Loucy (cell line): ENCODE data around the gene TMEM163.

Experiments used
- H2AFZ ChIP-seq: fragments of 200-600 bp; sonication (generic); 2 replicates; pipeline ENCODE4 v1.6.0; 2016; ENCODE audit warnings: antibody characterized with exemption, mild to moderate bottlenecking, low read length, moderate library complexity
- H3F3A ChIP-seq: fragments of 200-600 bp; 2 replicates; pipeline ENCODE4 v1.6.0; 2016; ENCODE audit warnings: antibody characterized with exemption, low read depth, mild to moderate bottlenecking
- H3K27me3 ChIP-seq: fragments of 200-600 bp; sonication (generic); 2 replicates; pipeline ENCODE4 v1.6.1; 2014; ENCODE audit warnings: low read length, mild to moderate bottlenecking; ENCODE audit not compliant: insufficient read depth, poor library complexity, severe bottlenecking
- H3K36me3 ChIP-seq: fragments of 200-600 bp; sonication (generic); 2 replicates; pipeline ENCODE4 v1.6.1; 2016; ENCODE audit warnings: low read length; ENCODE audit not compliant: insufficient read depth
- H3K4me1 ChIP-seq: fragments of 200-600 bp; sonication (generic); 2 replicates; pipeline ENCODE4 v1.5.1; 2014; ENCODE audit warnings: low read length, mild to moderate bottlenecking; ENCODE audit not compliant: insufficient read depth, poor library complexity, severe bottlenecking
- H3K4me2 ChIP-seq: fragments of 200-600 bp; sonication (generic); 2 replicates; pipeline ENCODE4 v1.6.0; 2014; ENCODE audit warnings: antibody characterized with exemption, low read length, low read depth, mild to moderate bottlenecking; ENCODE audit not compliant: poor library complexity, severe bottlenecking
- H3K4me3 ChIP-seq: fragments of 200-600 bp; sonication (generic); 2 replicates; pipeline ENCODE4 v1.5.1; 2014; ENCODE audit warnings: low read length, mild to moderate bottlenecking, mixed read lengths; ENCODE audit not compliant: poor library complexity, severe bottlenecking
- H3K79me2 ChIP-seq: fragments of 200-600 bp; sonication (generic); 2 replicates; pipeline ENCODE4 v1.6.1; 2014; ENCODE audit warnings: low read length; ENCODE audit not compliant: insufficient read depth
- H3K9ac ChIP-seq: fragments of 200-600 bp; sonication (generic); 2 replicates; pipeline ENCODE4 v1.6.0; 2014; ENCODE audit warnings: mild to moderate bottlenecking, low read depth, low read length, moderate library complexity; ENCODE audit not compliant: poor library complexity, severe bottlenecking
- H3K9me2 ChIP-seq: fragments of 200-600 bp; sonication (generic); replicated peaks from 2 replicates; pipeline ENCODE4 v1.6.1; 2016; ENCODE audit warnings: low read depth, low read length, mixed read lengths
- H3K9me3 ChIP-seq: fragments of 200-600 bp; sonication (generic); 2 replicates; pipeline ENCODE4 v1.6.1; 2014; ENCODE audit warnings: mild to moderate bottlenecking, antibody characterized with exemption, low read length, low read depth; ENCODE audit not compliant: insufficient read depth
- H4K20me1 ChIP-seq: fragments of 200-600 bp; sonication (generic); 2 replicates; pipeline ENCODE4 v1.6.0; 2014; ENCODE audit warnings: antibody characterized with exemption, low read length, mild to moderate bottlenecking; ENCODE audit not compliant: insufficient read depth, poor library complexity, severe bottlenecking
- CTCF ChIP-seq: fragments of 200-600 bp; sonication (generic); conservative IDR thresholded peaks from 2 replicates; pipeline ENCODE4 v1.5.1; 2014; ENCODE audit warnings: mild to moderate bottlenecking, antibody characterized with exemption, low read length
- EZH2phosphoT487 ChIP-seq: fragments of 200-600 bp; IDR thresholded peaks from 2 replicates; pipeline ENCODE4 v1.6.1; 2018; ENCODE audit warnings: antibody characterized with exemption, mild to moderate bottlenecking, moderate library complexity, borderline replicate concordance

The TMEM163 gene

DNA sequence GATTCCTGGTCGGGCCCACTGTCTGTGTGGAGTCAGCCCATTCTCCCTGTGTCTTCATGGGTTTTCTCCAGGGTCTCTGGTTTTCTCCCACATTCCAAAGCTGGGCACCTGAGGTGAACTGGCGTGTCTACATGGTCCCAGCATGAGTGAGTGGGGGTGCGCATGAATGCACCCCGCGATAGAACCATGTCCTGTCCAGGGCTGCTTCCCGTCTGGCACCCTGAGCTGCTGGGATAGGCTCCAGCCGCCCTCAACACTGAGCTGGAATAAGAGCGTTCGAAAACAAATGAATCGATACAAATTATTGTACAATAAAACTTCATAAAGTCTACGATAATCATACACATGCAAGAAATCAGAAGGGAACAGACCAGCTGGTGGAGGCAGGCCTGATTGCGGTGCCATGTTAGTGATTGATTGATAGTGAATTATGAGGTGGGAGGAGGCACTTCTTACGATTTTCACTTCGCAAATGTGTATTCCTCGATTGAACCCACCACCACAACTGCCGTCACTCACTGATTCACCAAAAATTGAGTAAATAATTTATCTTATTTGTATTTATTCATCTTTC, 278.4 kb downstream of the TMEM163 start:
- H3K9me2 ChIP-seq: no peaks in the 10 kb centered on the region
- H3F3A ChIP-seq: no peaks in the 10 kb centered on the region
- H3K4me3 ChIP-seq: no peak overlapping the region
- no peak for TF ChIP-seq CTCF
- no peaks in the 10 kb centered on the region for H3K79me2 ChIP-seq
- H3K36me3 ChIP-seq: peaks cover 55% of the 10 kb centered on the region; the same call in 1 of the 2 replicates
- no peak overlapping the region for H2AFZ ChIP-seq
- H3K4me2 ChIP-seq: no peak overlapping the region
- H3K4me1 ChIP-seq: no peaks in the 10 kb centered on the region
- H4K20me1 ChIP-seq: no peaks in the 10 kb centered on the region
- no peaks in the 10 kb centered on the region for H3K9me3 ChIP-seq
- no peak overlapping the region for H3K9ac ChIP-seq
- H3K27me3 ChIP-seq: no peaks in the 10 kb centered on the region

- Histone ChIP-seq H2AFZ (no peak overlapping the region), H3K9me2 (no peaks in the 10 kb centered on the region), H3K36me3 (peaks cover 60% of the 10 kb centered on the region; the same call in 1 of the 2 replicates), H3K4me2 (no peak overlapping the region), H3K27me3 (no peaks in the 10 kb centered on the region), H3F3A (no peaks in the 10 kb centered on the region), H3K4me3 (no peak overlapping the region), H3K79me2 (no peaks in the 10 kb centered on the region), H3K9ac (no peak overlapping the region), H4K20me1 (no peaks in the 10 kb centered on the region), H3K4me1 (no peaks in the 10 kb centered on the region), H3K9me3 (no peaks in the 10 kb centered on the region)
- TF ChIP-seq CTCF: no peak
Measured at GRCh38 chr2:134438371-134438770, 280.4 kb downstream of the TMEM163 start.

GRCh38 chr2:134436706-134437105, 282.1 kb downstream of the TMEM163 start:
- Histone ChIP-seq H3K4me2 (no peak overlapping the region), H3K27me3 (no peaks in the 10 kb centered on the region), H3K9me2 (no peaks in the 10 kb centered on the region), H4K20me1 (no peaks in the 10 kb centered on the region), H3K9ac (no peak overlapping the region), H3F3A (no peaks in the 10 kb centered on the region), H2AFZ (no peak overlapping the region), H3K36me3 (peaks cover 67% of the 10 kb centered on the region; the same call in 1 of the 2 replicates), H3K4me1 (no peaks in the 10 kb centered on the region), H3K9me3 (no peaks in the 10 kb centered on the region), H3K79me2 (no peaks in the 10 kb centered on the region), H3K4me3 (no peak overlapping the region)
- TF ChIP-seq EZH2phosphoT487 (no peak), CTCF (no peak)
